ENCODE results near the gene SLC12A7. TPM values are rescaled to one million over a fixed set of nuclear protein-coding genes. Genes with fewer than 3 reads are reported as not detected.
"Not testable (repeated sequence)": the region's sequence is repeated elsewhere in the genome, so short reads cannot be mapped to it uniquely, and the experiment has no call there.

The SLC12A7 gene
- polyA plus RNA-seq, 4 donors, result 28.8 to 48.2 (median 41.8) TPM

- no peak for DNase-seq (ENCODE audit: low read depth in 4 of 4, low spot score in 2 of 4)
These were observed 11.8 kb downstream of the SLC12A7 start for GRCh38 chr5:1099926-1100663.

GRCh38 chr5:1098986-1099597 lies 12.8 kb downstream of the SLC12A7 start:
- DNase-seq (ENCODE audit: low read depth in 4 of 4, low spot score in 2 of 4), result no peak

GRCh38 chr5:1097988-1098385 lies 13.9 kb downstream of the SLC12A7 start:
- DNase-seq (ENCODE audit: low read depth in 4 of 4, low spot score in 2 of 4), result not testable (repeated sequence)

DNA sequence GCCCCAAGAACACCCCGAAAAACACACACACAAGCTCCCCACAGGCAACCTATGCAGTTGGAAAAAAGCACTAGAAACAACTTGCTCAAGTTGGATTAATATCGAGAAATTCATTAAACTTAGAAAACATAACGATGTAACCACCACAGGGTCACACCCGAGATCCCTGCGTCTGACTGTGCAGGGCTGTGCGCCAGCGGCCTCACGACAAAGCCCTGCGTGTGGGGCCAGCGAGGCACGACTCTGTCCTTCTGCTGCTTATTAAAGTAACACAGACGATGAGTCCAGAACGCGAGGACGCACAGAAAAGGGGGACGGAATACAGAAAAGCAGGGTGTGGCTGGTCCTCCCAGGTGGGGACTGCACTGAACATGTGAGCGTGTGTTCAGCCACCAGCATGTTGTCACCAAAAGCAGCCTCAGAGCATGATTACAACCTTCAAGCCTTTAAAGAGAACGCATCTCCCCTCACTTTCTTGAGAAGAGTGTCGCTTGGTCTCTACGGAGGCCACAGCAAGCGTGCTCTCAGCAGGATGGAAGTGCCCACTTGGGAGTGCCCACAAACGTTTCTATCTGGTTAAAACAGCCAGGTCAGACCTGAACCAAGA lies 14.4 kb downstream of the SLC12A7 start:
- no peak for DNase-seq (ENCODE audit: low read depth in 4 of 4, low spot score in 2 of 4)

- DNase-seq (ENCODE audit: low read depth in 4 of 4, low spot score in 2 of 4), result no peak
These were observed 15.0 kb downstream of the SLC12A7 start for GRCh38 chr5:1096838-1097237.

DNA sequence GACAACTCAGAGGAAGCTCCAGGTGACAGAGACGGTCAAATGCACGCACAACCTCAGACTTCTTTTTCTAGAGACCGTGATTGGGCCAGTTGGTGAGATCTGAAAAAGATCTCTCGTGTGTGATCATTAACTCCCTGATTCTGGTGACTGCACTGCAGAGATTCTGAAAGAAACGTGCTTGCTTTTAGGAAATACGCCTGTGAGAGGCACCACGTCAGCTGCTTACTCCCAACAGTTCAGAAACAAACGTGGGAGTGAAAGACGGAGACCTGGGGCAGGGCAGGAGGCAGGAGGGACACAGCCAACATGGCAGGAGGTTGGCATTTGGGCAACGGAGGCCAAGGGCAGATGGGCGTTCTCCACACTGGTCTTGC lies 15.9 kb downstream of the SLC12A7 start:
- no peak for DNase-seq (ENCODE audit: low read depth in 4 of 4, low spot score in 2 of 4)

GRCh38 chr5:1095302-1095989 lies 16.4 kb downstream of the SLC12A7 start:
- DNase-seq (ENCODE audit: low read depth in 4 of 4, low spot score in 2 of 4), result no peak

GRCh38 chr5:1094670-1095190 lies 17.1 kb downstream of the SLC12A7 start:
- DNase-seq (ENCODE audit: low read depth in 4 of 4, low spot score in 2 of 4), result no peak

DNA sequence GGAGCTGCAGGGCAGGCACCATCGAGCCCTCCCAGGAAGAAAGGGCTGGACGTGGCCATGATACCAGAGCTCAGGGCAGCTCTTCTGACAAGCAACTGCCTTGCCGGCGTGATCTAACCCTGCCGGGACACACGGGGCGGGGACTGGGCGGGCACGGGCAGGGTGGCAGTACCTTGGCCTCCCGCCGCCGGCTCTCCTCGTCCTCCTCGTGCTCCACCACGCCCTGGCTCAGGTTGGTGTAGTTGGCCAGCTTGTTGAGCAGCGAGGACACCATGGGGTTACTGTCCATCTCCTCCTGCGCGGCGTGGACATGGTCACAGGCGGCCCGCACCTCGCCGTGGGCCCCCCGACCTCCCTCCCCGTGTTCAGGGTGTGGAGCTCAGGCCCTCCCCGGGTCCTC lies 18.5 kb downstream of the SLC12A7 start:
- no peak for DNase-seq (ENCODE audit: low read depth in 4 of 4, low spot score in 2 of 4)

- no peak for DNase-seq (ENCODE audit: low read depth in 4 of 4, low spot score in 2 of 4)
These were observed 19.7 kb downstream of the SLC12A7 start for GRCh38 chr5:1092122-1092521.

DNA sequence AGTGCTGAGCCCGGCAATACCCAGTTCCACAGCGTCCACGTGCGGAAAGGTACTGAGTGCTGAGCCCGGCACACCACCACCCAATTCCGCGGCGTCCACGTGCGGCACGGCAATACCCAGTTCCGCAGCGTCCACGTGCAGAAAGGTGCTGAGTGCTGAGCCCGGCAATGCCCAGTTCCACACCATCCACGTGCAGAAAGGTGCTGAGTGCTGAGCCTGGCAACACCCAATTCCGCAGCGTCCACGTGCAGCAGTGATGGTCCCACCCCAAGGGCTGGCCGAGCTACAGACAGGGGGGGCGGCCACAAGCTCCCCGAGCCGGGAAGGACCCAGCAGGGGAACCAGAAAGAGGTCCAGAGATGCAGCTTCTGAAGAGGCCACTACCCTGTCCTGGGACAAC lies 20.2 kb downstream of the SLC12A7 start:
- DNase-seq (ENCODE audit: low read depth in 4 of 4, low spot score in 2 of 4), result no peak

DNA sequence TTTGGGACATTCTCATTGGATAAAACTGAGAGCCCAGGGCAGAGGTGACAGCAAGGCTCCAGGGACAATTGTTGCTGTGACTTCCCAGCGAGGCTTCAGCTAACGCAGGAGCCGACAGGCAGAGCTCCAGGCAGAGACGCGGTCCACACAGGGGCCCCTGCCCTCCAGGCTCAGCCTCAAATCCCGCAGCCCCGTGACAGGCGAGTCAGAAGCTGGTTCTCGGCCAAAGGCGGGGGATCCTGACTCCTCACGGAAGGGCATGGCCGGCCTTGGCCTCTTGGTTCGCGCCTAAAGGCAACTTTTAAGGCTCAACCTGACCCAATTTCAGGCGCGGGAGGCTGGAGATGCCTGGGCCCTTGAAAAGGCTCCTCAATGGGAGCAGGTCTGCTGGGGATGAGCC lies 21.3 kb downstream of the SLC12A7 start:
- DNase-seq (ENCODE audit: low read depth in 4 of 4, low spot score in 2 of 4), result no peak

DNA sequence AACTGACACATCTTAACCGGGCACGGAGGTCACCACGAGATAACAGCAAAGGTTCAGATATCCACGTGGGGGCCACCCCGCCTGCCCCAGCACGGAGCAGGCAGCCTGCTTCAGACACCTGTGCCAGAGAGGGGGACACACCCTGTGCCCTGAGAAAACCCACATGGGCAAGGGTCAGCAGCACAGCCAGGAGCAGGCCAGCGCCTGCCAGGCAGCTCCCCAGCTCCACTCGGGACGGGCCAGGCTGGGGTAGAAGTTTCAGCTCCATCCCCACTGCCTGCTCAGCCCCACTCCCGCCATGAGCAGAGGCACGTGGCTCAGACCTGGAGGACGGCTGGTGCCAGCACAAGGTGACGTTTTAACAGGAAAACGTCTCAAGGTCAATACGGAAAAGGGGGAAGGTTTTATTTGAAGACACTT lies 22.2 kb downstream of the SLC12A7 start:
- DNase-seq (ENCODE audit: low read depth in 4 of 4, low spot score in 2 of 4), result no peak

GRCh38 chr5:1089146-1089545 lies 22.7 kb downstream of the SLC12A7 start:
- DNase-seq (ENCODE audit: low read depth in 4 of 4, low spot score in 2 of 4), result no peak

GRCh38 chr5:1088726-1089125 lies 23.1 kb downstream of the SLC12A7 start:
- no peak for DNase-seq (ENCODE audit: low read depth in 4 of 4, low spot score in 2 of 4)

DNA sequence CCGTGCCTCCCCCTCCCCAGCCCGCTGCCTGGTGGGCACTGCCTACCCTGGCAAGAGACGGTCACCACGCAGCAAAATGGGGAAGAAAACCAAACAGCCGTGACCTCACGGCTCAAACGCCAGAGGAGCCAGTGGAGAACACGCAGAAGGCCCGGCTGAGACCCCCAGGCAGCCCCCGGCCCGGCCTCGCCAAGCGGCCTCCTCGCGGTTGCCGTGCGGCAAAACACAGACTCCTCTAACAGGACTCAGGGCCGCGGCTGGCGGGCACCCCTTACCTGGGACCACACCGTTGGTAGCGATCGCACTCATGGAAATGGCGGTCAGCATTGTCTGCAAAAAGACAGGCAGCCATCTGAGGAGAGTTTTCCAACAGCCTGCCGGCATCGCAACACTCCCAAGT lies 23.8 kb downstream of the SLC12A7 start:
- DNase-seq (ENCODE audit: low read depth in 4 of 4, low spot score in 2 of 4), result no peak

DNA sequence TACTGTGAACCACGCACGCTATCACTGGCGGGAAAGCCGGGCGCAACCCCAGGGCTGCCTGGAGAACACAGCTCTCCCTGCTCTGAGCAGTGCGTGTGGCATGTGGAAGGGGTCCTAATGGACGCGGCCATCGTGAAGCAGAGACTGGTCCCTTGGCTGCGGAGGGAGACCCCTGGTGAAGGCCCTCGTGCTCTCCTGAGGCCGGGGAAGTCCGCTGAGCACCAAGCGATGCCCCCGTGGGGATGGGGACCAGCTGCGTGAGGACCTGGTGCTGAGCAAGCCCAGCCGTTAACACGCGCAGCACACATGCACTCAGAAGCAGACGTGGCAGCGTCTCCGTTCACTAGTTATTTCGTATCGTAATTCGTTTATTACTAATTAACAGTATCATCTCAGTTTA lies 24.4 kb downstream of the SLC12A7 start:
- DNase-seq (ENCODE audit: low read depth in 4 of 4, low spot score in 2 of 4), result no peak

GRCh38 chr5:1086871-1087270 lies 25.0 kb downstream of the SLC12A7 start:
- no peak for DNase-seq (ENCODE audit: low read depth in 4 of 4, low spot score in 2 of 4)

GRCh38 chr5:1086137-1086536 lies 25.7 kb downstream of the SLC12A7 start:
- no peak for DNase-seq (ENCODE audit: low read depth in 4 of 4, low spot score in 2 of 4)

GRCh38 chr5:1085391-1085790 lies 26.5 kb downstream of the SLC12A7 start:
- no peak for DNase-seq (ENCODE audit: low read depth in 4 of 4, low spot score in 2 of 4)

Data from left renal cortex interstitium (tissue), 4 donors.